Stimulated activated CD4-positive, alpha-beta T cell treated with anti-CD3 and anti-CD28 coated beads, Interleukin-4, amount 100 ng/mL, for 24 hours (primary cell): ENCODE results near the gene WFS1.

ENCODE experiments used
- DNase-seq: peaks from one replicate; pipeline ENCODE4 v3.0.0-alpha.2; 2020

The WFS1 gene

GRCh38 chr4:6345096-6345830 lies 75.6 kb downstream of the WFS1 start:
- DNase-seq = no peak

GRCh38 chr4:6345866-6346265 lies 76.2 kb downstream of the WFS1 start:
- DNase-seq = no peak

GRCh38 chr4:6346373-6347110 lies 76.9 kb downstream of the WFS1 start:
- no peak for DNase-seq

- no peak for DNase-seq
Observed at GRCh38 chr4:6347511-6348045, 77.9 kb downstream of the WFS1 start.

- DNase-seq = no peak
Observed at GRCh38 chr4:6348408-6348807, 78.8 kb downstream of the WFS1 start.

- DNase-seq = no peak
Observed at GRCh38 chr4:6349896-6350603, 80.4 kb downstream of the WFS1 start.

GRCh38 chr4:6350646-6351045 lies 81.0 kb downstream of the WFS1 start:
- no peak for DNase-seq

- DNase-seq = no peak
Observed at GRCh38 chr4:6351246-6352000, 81.8 kb downstream of the WFS1 start.

GRCh38 chr4:6352031-6352692 lies 82.5 kb downstream of the WFS1 start:
- no peak for DNase-seq
